HepG2 (cell line): ENCODE measurements around the gene ADGRV1. TPM values are rescaled to one million over a fixed set of nuclear protein-coding genes. Genes with fewer than 3 reads are reported as not detected.

Experiments used
- ATAC-seq: fragments of 200-7000 bp; cut with Tn5 transposase; 3 replicates; pipeline ENCODE4 v1.9.1; 2020; ENCODE audit warnings: mild to moderate bottlenecking, moderate library complexity
- BruUV-seq: library from RNA; stranded (reverse); fragments of 400-500 nt; replicated peaks from 2 replicates; lab custom pipeline; 2021; lab: Mats Ljungman, UMichigan
- CTCF ChIA-PET: fragments of 300-600 bp; formaldehyde crosslinking; extraction: SDS; loops from one replicate; lab custom pipeline; 2021; ENCODE audit warnings: low total read pairs, inconsistent platforms, low intra/inter-chr PET ratio; lab: Yijun Ruan, JAX
- POLR2A ChIA-PET: fragments of 350-600 bp; sonication (Branson Sonifier 250); formaldehyde crosslinking; loops from one replicate; lab custom pipeline; 2020; ENCODE audit warnings: antibody characterized with exemption, inconsistent platforms; lab: Yijun Ruan, JAX
- DNase-seq: peaks from one replicate; pipeline ENCODE4 v3.0.0-alpha.2; 2015; ENCODE audit warnings: low spot score
- FAIRE-seq: peaks from 3 replicates; lab custom pipeline; 2011; peaks lifted over from hg19 to GRCh38; lab: Jason Lieb, UNC
- H2AFZ ChIP-seq: one replicate; pipeline ENCODE4 v1.6.1; 2011; ENCODE audit warnings: low read length, inconsistent platforms
- H3K27ac ChIP-seq: fragments of 300-600 bp; 3 replicates; pipeline ENCODE4 v1.8.0; 2011; ENCODE audit warnings: mixed run types, mild to moderate bottlenecking, mixed read lengths, low read length, inconsistent platforms; ENCODE audit not compliant: insufficient read depth; ENCODE audit errors: extremely low read length
- H3K27me3 ChIP-seq, 2 experiments: fragments of 200-600 bp in 1 of 2; 2 replicates in 1 of 2; 3 replicates in 1 of 2; pipeline versions ENCODE4 v1.6.0 to v1.8.0; 2011; ENCODE audit warnings: low read length in 2 of 2, mild to moderate bottlenecking in 2 of 2, moderate library complexity in 2 of 2, inconsistent platforms in 1 of 2; ENCODE audit not compliant: insufficient read depth in 2 of 2, control insufficient read depth in 1 of 2
- H3K36me3 ChIP-seq, 2 experiments: fragments of 200-600 bp in 1 of 2; replicated peaks in 1 of 2; 2 replicates in 1 of 2; 3 replicates in 1 of 2; pipeline versions ENCODE4 v1.5.1 to v1.8.0; 2011; ENCODE audit warnings: low read length in 2 of 2, inconsistent platforms in 1 of 2; ENCODE audit not compliant: insufficient read depth in 2 of 2, control insufficient read depth in 1 of 2
- H3K4me1 ChIP-seq: 2 replicates; pipeline ENCODE4 v1.5.1; 2012; ENCODE audit warnings: low read length, inconsistent platforms; ENCODE audit not compliant: insufficient read depth
- H3K4me2 ChIP-seq: 2 replicates; pipeline ENCODE4 v1.6.0; 2011; ENCODE audit warnings: low read depth, low read length, inconsistent platforms
- H3K4me3 ChIP-seq, 3 experiments: fragments of 200-600 bp in 1 of 3; sonication (generic), shearing (Covaris generic) in 1 of 3; replicated peaks in 1 of 3; 2 replicates each; pipeline ENCODE4 v1.5.1; 2011 to 2016; ENCODE audit warnings: low read length in 3 of 3, inconsistent platforms in 2 of 3, low read depth in 2 of 3, mild to moderate bottlenecking in 2 of 3, control low read depth in 1 of 3, mixed read lengths in 1 of 3; ENCODE audit not compliant: insufficient read depth in 1 of 3
- H3K79me2 ChIP-seq: one replicate; pipeline ENCODE4 v1.6.1; 2011; ENCODE audit warnings: low read length, inconsistent platforms; ENCODE audit not compliant: insufficient read depth
- H3K9ac ChIP-seq: 2 replicates; pipeline ENCODE4 v1.6.0; 2011; ENCODE audit warnings: mild to moderate bottlenecking, low read depth, low read length, inconsistent platforms; ENCODE audit not compliant: insufficient read depth
- H3K9me3 ChIP-seq: 2 replicates; pipeline ENCODE4 v1.5.1; 2012; ENCODE audit warnings: mild to moderate bottlenecking, low read length
- H4K20me1 ChIP-seq: 2 replicates; pipeline ENCODE4 v1.6.0; 2011; ENCODE audit warnings: inconsistent platforms, mild to moderate bottlenecking, low read length, moderate library complexity; ENCODE audit not compliant: insufficient read depth
- PPARG ChIP-seq: conservative IDR thresholded peaks from 2 replicates; pipeline ENCODE4 v1.6.1; 2016; ENCODE audit warnings: missing biosample characterization, missing genetic modification reagents
- ZFP36L1 ChIP-seq: sonication (generic); formaldehyde crosslinking; IDR thresholded peaks from 2 replicates; pipeline ENCODE4 v1.8.0; 2022; ENCODE audit warnings: mild to moderate bottlenecking, missing genetic modification reagents, moderate library complexity
- ZNF605 ChIP-seq: sonication (generic); formaldehyde crosslinking; IDR thresholded peaks from 2 replicates; pipeline ENCODE4 v1.8.0; 2022; ENCODE audit warnings: mild to moderate bottlenecking, missing genetic modification reagents
- ZNF607 ChIP-seq: sonication (generic); formaldehyde crosslinking; IDR thresholded peaks from 2 replicates; pipeline ENCODE4 v1.5.1; 2020; ENCODE audit warnings: missing genetic modification reagents, mild to moderate bottlenecking, borderline replicate concordance
- WGBS: methylation state at CpG from one replicate; pipeline ENCODE4 v1.1.6; 2017; ENCODE audit warnings: low lambda C conversion rate; 5-methylcytosine and 5-hydroxymethylcytosine counted together
- in situ Hi-C: cut with HindIII; loops from 2 replicates; pipeline ENCODE4 v1.10.0; 2017; ENCODE audit warnings: low pct_unique_long_range_greater_than_20kb; ENCODE audit not compliant: extremely low pct_ligation_motif_present
- intact Hi-C: fragments of 100-400 bp; cut with micrococcal nuclease; formaldehyde crosslinking; loops from one replicate; pipeline ENCODE4 v1.10.0; 2022; ENCODE audit not compliant: unreplicated experiment
- polyA plus RNA-seq, 8 experiments: library from polyadenylated mRNA; depleted of rRNA in 3 of 8; stranded (reverse) in 7 of 8; unstranded in 1 of 8; fragments of >200 nt; fragmentation: Illumina TruSeq in 4 of 8; extraction: Trizol in 4 of 8; gene quantifications; 2 replicates each; pipeline versions ENCODE4 v1.2.1 to v1.2.3, GENCODE V29; 2011 to 2016; ENCODE audit warnings: low read depth in 4 of 8, missing spikeins in 1 of 8, mixed read lengths in 1 of 8; ENCODE audit not compliant: insufficient read depth in 1 of 8
- total RNA-seq, 5 experiments: library from RNA; depleted of rRNA; stranded (reverse); fragments of >200 nt; fragmentation: Illumina TruSeq; extraction: Trizol; gene quantifications; 2 replicates each; pipeline ENCODE4 v1.2.3, GENCODE V29; 2016; ENCODE audit warnings: low read depth in 1 of 5
- TF ChIP-seq, protein P1 (sequence below): sonication (generic); formaldehyde crosslinking; IDR thresholded peaks from 2 replicates; pipeline ENCODE4 v1.4.0; 2020; ENCODE audit warnings: missing genetic modification reagents, borderline replicate concordance
- TF ChIP-seq, protein P2 (sequence below): sonication (generic); formaldehyde crosslinking; IDR thresholded peaks from 2 replicates; pipeline ENCODE4 v1.4.0; 2020; ENCODE audit warnings: mild to moderate bottlenecking, missing genetic modification reagents

The ADGRV1 gene
- total and polyA plus RNA-seq, 2 of the 13 experiments (the other 11 are each of a cell fraction or from before 2014, with no cell fraction given), result 1.7 to 3.9 TPM

DNA sequence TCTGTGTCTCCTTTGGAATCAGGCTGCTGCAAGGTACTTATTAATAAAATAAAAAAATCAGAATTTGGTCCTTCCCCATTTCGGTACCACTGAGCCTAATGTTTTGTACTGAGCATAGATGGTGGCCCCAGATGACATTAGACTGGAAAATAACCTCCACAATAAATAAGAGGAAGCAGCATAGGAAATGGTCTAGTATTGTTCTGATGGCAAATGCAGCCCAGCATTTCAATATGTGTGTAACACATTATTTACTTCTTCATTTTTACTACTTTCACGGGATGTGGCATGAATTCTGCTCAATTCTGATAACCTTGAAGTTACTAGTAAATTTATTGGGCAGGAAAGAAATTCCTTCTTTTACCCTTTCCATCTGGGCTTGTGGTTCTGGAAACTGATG, 295.6 kb downstream of the ADGRV1 start (continued):
- no peak for TF ChIP-seq PPARG (CRISPR knock-in tag)
- no peak for TF ChIP-seq ZNF607 (CRISPR knock-in tag)

DNA sequence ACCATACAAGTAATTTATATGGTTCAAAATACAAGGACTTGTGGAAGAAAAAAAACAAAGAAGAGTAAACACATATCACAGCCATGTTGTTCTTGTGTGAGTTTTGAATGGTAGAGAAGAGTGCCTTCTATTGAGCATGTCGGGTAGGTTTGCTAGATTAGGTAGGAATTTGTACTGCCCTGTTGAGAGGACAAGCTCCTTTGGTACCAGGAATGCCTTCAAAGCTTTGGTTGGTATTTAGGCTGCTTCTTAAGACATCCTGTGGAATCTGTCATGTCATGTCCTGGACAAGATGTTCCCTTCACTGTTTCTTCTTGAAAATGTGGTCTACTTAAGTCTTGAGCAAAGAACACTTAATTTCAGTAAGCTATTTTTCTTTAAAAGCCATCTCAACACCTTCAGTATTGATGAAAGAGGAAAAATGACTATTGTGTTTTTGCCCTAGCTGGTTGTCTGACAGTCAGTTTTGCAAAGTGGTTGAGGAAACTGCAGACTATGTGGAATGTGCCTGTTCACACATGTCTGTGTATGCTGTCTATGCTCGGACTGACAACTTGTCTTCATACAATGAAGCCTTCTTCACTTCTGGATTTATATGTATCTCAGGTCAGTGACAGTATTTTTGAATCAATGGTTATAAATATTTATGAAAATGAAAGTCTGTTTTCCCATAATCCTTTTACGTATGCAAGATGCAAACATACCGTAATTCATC, 296.9 kb downstream of the ADGRV1 start:
- Histone ChIP-seq H3K9ac (no peak overlapping the region), H3K9me3 (no peaks in the 10 kb centered on the region), H3K4me3 (no peak overlapping the region), H3K27ac (no peak overlapping the region), H2AFZ (no peak overlapping the region), H3K27me3 (no peaks in the 10 kb centered on the region), H3K79me2 (no peaks in the 10 kb centered on the region), H3K4me2 (no peak overlapping the region), H3K36me3 (no peaks in the 10 kb centered on the region), H4K20me1 (no peaks in the 10 kb centered on the region), H3K4me1 (no peaks in the 10 kb centered on the region)
- FAIRE-seq, result no peak
- ChIA-PET CTCF (no interaction called here), POLR2A (no interaction called here)
- WGBS, result 45% methylated on average over 4 of the region's 4 CpGs
- ATAC-seq, result no peak
- intact Hi-C loops, result no loop called here
- BruUV-seq, result no TSS peak
- TF ChIP-seq, protein P1, sequence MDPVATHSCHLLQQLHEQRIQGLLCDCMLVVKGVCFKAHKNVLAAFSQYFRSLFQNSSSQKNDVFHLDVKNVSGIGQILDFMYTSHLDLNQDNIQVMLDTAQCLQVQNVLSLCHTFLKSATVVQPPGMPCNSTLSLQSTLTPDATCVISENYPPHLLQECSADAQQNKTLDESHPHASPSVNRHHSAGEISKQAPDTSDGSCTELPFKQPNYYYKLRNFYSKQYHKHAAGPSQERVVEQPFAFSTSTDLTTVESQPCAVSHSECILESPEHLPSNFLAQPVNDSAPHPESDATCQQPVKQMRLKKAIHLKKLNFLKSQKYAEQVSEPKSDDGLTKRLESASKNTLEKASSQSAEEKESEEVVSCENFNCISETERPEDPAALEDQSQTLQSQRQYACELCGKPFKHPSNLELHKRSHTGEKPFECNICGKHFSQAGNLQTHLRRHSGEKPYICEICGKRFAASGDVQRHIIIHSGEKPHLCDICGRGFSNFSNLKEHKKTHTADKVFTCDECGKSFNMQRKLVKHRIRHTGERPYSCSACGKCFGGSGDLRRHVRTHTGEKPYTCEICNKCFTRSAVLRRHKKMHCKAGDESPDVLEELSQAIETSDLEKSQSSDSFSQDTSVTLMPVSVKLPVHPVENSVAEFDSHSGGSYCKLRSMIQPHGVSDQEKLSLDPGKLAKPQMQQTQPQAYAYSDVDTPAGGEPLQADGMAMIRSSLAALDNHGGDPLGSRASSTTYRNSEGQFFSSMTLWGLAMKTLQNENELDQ (CRISPR knock-in tag), result no peak
- TF ChIP-seq ZFP36L1 (no peak), ZNF605 (CRISPR knock-in tag) (no peak)
- TF ChIP-seq, protein P2, sequence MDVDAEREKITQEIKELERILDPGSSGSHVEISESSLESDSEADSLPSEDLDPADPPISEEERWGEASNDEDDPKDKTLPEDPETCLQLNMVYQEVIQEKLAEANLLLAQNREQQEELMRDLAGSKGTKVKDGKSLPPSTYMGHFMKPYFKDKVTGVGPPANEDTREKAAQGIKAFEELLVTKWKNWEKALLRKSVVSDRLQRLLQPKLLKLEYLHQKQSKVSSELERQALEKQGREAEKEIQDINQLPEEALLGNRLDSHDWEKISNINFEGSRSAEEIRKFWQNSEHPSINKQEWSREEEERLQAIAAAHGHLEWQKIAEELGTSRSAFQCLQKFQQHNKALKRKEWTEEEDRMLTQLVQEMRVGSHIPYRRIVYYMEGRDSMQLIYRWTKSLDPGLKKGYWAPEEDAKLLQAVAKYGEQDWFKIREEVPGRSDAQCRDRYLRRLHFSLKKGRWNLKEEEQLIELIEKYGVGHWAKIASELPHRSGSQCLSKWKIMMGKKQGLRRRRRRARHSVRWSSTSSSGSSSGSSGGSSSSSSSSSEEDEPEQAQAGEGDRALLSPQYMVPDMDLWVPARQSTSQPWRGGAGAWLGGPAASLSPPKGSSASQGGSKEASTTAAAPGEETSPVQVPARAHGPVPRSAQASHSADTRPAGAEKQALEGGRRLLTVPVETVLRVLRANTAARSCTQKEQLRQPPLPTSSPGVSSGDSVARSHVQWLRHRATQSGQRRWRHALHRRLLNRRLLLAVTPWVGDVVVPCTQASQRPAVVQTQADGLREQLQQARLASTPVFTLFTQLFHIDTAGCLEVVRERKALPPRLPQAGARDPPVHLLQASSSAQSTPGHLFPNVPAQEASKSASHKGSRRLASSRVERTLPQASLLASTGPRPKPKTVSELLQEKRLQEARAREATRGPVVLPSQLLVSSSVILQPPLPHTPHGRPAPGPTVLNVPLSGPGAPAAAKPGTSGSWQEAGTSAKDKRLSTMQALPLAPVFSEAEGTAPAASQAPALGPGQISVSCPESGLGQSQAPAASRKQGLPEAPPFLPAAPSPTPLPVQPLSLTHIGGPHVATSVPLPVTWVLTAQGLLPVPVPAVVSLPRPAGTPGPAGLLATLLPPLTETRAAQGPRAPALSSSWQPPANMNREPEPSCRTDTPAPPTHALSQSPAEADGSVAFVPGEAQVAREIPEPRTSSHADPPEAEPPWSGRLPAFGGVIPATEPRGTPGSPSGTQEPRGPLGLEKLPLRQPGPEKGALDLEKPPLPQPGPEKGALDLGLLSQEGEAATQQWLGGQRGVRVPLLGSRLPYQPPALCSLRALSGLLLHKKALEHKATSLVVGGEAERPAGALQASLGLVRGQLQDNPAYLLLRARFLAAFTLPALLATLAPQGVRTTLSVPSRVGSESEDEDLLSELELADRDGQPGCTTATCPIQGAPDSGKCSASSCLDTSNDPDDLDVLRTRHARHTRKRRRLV (CRISPR knock-in tag), result no peak
- no peak for DNase-seq
- in situ Hi-C loops, result loop anchor here (25.0 kb wide), 1 partner anchor 357 kb away; no protein-coding TSS in a partner anchor
